Epithelial cell of esophagus (primary cell): ENCODE measurements around the gene GLS.

Experiments used
- DNase-seq: peaks from one replicate; pipeline ENCODE4 v3.0.0; 2010; ENCODE audit warnings: low read depth
- H3K4me3 ChIP-seq: 2 replicates; pipeline ENCODE4 v1.5.1; 2011; ENCODE audit warnings: mild to moderate bottlenecking, low read length, control low read depth
- CTCF ChIP-seq: IDR thresholded peaks from 2 replicates; pipeline ENCODE4 v1.5.1; 2011; ENCODE audit warnings: low read depth, mild to moderate bottlenecking, low read length, control low read depth, inconsistent platforms; ENCODE audit not compliant: insufficient read depth; ENCODE audit errors: missing control alignments

The GLS gene

GRCh38 chr2:190981333-190981732 lies 100.7 kb downstream of the GLS start:
- no peak for TF ChIP-seq CTCF
- DNase-seq = no peak
- no peak overlapping the region for H3K4me3 ChIP-seq

GRCh38 chr2:190981733-190982132 lies 101.1 kb downstream of the GLS start:
- TF ChIP-seq CTCF = no peak
- no peak for DNase-seq
- H3K4me3 ChIP-seq = no peak overlapping the region

GRCh38 chr2:190982262-190983034 lies 101.8 kb downstream of the GLS start:
- no peak for TF ChIP-seq CTCF

GRCh38 chr2:190984595-190984994 lies 104.0 kb downstream of the GLS start:
- no peak for TF ChIP-seq CTCF
- peak; percentile 94 for DNase-seq
- H3K4me3 ChIP-seq = no peak overlapping the region

More at GRCh38 chr2:190982262-190983034, 101.8 kb downstream of the GLS start:
- no peak for DNase-seq
- H3K4me3 ChIP-seq = no peak overlapping the region

GRCh38 chr2:190986221-190986953 lies 105.8 kb downstream of the GLS start:
- H3K4me3 ChIP-seq = no peak overlapping the region
- no peak for DNase-seq
- TF ChIP-seq CTCF = no peak

GRCh38 chr2:190987116-190987515 lies 106.5 kb downstream of the GLS start:
- no peak overlapping the region for H3K4me3 ChIP-seq
- no peak for DNase-seq
- TF ChIP-seq CTCF = no peak

- no peak overlapping the region for H3K4me3 ChIP-seq
- TF ChIP-seq CTCF = no peak
- no peak for DNase-seq
Measured at GRCh38 chr2:190987938-190988337, 107.3 kb downstream of the GLS start.
